ENCODE results near the gene SF3A2. TPM values are rescaled to one million over a fixed set of nuclear protein-coding genes. Genes with fewer than 3 reads are reported as not detected.

The SF3A2 gene
- total and polyA plus RNA-seq, 4 donors = 2.2 to 32.0 (median 13.2) TPM

GRCh38 chr19:2246014-2246620 lies 9.5 kb downstream of the SF3A2 start:
- H3K36me3 ChIP-seq (ENCODE audit: control insufficient read depth in 4 of 4, insufficient read depth in 3 of 4, low read depth in 1 of 4, low read length in 3 of 4) = peaks cover 10 to 39% (median 32%) of the 10 kb centered on the region in 4 donors
- peaks cover 9 to 39% (median 24%) of the 10 kb centered on the region in 4 donors for H3K4me1 ChIP-seq (ENCODE audit: control insufficient read depth in 4 of 4, insufficient read depth in 4 of 4, low read length in 3 of 4)

More at GRCh38 chr19:2246014-2246620, 9.5 kb downstream of the SF3A2 start:
- TF ChIP-seq ATF3 (IDR thresholded peaks at IDR 0.05) (no peak), CTCF (IDR thresholded peaks at IDR 0.05; ENCODE audit: low read depth, low read length, missing input control) (no peak), ZBTB33 (IDR thresholded peaks at IDR 0.05) (no peak), HNF4G (IDR thresholded peaks at IDR 0.05) (no peak), TAF1 (conservative IDR thresholded peaks at IDR 0.05) (no peak), FOXA1 (IDR thresholded peaks at IDR 0.05) (no peak), FOXA2 (IDR thresholded peaks at IDR 0.05) (no peak), MAX (IDR thresholded peaks at IDR 0.05) (no peak), EGR1 (IDR thresholded peaks at IDR 0.05; ENCODE audit: low read depth in 2 of 2) (no peak), SP1 (IDR thresholded peaks at IDR 0.05) (no peak), REST (IDR thresholded peaks at IDR 0.05) (no peak), RXRA (IDR thresholded peaks at IDR 0.05) (no peak), GABPA (IDR thresholded peaks at IDR 0.05 in 1 of 2, conservative IDR thresholded peaks at IDR 0.05 in 1 of 2) (no peak), HNF4A (conservative IDR thresholded peaks at IDR 0.05) (no peak), YY1 (IDR thresholded peaks at IDR 0.05) (no peak), NR2F2 (IDR thresholded peaks at IDR 0.05) (no peak), JUND (IDR thresholded peaks at IDR 0.05) (no peak), RAD21 (IDR thresholded peaks at IDR 0.05) (no peak)
- H3K9ac ChIP-seq (ENCODE audit: low read depth in 1 of 2, low read length in 2 of 2) = no peak overlapping the region
- DNase-seq (ENCODE audit: low spot score) = no peak
- H3K4me3 ChIP-seq (ENCODE audit: low read depth in 1 of 3, low read length in 3 of 3) = no peak overlapping the region
- 95% methylated on average over 25 of the region's 25 CpGs for WGBS
- H3K27me3 ChIP-seq (ENCODE audit: control insufficient read depth in 4 of 4, insufficient read depth in 4 of 4, low read length in 3 of 4) = peaks cover 0 to 6% (median 0%) of the 10 kb centered on the region in 4 donors
- no peaks in the 10 kb centered on the region for H3K9me3 ChIP-seq (ENCODE audit: control insufficient read depth in 4 of 4, low read length in 3 of 4)
- no peak overlapping the region for H3K27ac ChIP-seq (ENCODE audit: low read depth in 1 of 2, low read length in 2 of 2)
